CD4-positive, alpha-beta T cell treated with Interleukin-2 at 100 ng/mL for 4 hours (primary cell): ENCODE data around the gene POLR1A.
"Not testable (repeated sequence)": the region's sequence is repeated elsewhere in the genome, so short reads cannot be mapped to it uniquely, and the experiment has no call there.

ENCODE experiments used
- DNase-seq: peaks from one replicate; pipeline ENCODE4 v3.0.0-alpha.2; 2020; ENCODE audit warnings: low spot score

The POLR1A gene

GRCh38 chr2:85998071-85998991, 107.4 kb downstream of the POLR1A start:
- DNase-seq = no peak

DNA sequence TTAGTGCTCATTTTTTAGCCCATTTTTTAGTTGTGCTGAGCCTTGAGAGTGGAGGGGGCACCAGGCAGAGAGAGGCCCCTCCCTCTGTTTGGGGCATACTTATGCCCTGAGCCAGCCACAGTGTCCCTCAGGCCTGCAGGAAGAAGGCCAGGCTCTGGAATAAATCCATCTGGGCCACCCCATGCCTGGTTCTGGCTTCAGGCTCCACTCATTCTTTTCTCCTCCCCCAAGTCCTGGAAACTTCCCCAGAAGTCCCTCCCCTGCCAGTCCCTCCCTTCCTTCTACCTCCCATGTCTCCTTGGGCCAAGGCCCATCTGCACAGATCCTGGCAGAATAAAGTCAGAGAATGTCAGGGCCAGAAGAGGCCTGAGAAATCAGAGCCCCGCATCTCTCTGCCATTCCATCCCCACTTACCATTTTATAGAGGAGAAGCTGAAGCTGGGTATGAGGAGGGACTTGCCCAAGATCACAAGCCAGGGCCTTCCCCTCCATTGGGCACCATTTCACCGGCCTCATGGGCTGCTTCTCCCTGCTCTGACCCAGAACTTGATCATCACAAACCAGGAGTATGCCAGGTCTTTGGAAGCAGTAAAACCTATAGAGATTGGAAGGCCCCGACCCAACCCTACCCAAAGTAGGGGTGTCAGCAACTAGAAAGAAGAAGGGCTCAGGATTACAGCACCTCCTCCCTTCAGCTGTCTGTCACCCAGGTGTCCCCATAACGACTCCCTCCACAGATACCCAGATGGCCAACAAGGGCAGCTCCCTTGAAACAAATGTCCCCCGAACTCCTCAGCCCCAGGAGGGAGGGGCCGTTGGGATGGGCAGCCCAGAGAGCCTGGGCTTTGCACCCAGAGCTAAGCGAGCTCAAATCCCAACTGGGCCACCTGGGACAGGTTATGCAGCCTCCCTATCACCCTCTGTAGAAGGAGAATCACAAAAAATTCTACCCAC, 108.4 kb downstream of the POLR1A start:
- DNase-seq = no peak

DNA sequence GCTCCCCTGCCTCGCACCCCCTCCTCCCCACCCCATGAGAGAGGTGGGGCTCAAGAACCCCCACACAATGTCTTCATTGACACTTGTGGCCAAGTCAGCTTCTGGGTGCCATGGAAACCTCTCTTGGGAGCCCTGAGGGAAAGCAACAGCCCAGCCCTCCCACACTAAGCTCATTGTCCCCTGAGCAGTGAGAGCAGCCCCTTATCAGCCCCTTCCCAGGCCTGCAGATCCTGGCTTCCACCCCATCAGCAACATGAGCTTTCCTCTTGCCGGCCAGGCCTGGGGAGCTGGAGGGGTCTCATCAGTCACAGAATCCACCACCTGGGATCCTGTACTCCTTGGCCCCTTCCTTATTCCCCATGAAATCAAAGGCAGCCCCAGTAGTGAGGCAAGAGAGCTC, 109.1 kb downstream of the POLR1A start:
- DNase-seq = no peak

DNA sequence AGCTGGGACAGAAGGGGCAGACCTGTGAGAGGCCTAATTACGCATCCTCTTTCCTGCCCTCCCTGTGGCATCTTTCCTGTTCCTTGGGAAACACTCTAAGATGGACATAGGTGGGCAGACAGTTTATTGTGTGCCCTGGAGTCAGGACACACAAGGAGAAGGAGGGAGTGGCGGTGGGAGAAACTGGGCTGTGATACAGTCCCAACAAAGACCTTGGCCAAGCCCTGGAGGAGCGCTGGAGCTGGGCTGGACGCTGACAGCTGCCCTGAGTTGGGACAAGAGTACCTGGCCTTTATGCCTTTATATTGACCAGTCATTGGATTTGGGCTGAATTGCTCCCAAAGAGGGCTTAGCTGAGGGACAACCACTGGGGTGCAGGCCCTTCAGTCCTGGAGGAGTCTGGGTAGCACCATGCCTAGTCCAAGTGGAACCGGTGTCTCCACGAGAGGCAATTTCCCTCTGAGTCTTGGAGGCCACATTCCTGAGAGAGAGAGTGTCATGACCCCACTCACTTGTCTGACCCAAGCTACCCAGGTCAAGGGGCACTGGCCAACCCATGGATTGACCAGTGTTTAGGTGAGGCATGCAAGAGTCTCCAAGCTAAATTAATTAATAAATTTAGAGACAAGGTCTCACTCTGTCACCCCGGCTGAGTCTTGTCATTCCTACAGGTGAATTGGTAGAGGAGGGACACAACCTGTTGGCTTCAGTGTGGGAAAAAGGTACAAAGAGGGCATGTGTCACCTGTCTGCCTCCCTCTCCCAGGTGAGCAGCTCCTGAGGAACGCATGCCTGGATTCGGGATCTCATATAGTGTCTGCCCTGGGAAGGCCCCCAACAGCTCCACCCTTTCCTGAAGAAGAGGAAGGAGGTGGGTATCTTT, 109.8 kb downstream of the POLR1A start:
- DNase-seq = no peak

GRCh38 chr2:85994897-85995647, 110.6 kb downstream of the POLR1A start:
- DNase-seq = no peak

GRCh38 chr2:85994421-85994777, 111.3 kb downstream of the POLR1A start:
- DNase-seq = no peak

DNA sequence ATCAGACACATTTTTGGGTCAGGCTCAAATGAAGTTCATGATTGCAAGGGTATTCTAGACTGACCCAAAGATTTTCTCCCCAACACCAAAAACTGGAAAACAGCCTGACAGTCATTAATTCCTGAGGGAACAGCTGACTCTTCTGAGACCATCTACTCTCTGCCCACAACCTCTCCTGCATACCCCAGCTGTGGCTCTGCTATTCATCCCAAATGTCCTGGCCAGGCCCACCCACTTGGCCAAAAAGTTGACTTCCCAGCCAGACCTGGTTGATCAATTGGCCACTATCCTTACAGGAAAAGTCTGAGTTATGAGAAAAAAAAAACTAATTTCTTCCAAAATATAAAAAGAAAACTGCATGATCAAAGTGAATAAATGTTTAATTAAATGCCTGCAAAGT, 113.1 kb downstream of the POLR1A start:
- DNase-seq = no peak

- DNase-seq = not testable (repeated sequence)
These were observed 113.6 kb downstream of the POLR1A start for GRCh38 chr2:85992053-85992452.

DNA sequence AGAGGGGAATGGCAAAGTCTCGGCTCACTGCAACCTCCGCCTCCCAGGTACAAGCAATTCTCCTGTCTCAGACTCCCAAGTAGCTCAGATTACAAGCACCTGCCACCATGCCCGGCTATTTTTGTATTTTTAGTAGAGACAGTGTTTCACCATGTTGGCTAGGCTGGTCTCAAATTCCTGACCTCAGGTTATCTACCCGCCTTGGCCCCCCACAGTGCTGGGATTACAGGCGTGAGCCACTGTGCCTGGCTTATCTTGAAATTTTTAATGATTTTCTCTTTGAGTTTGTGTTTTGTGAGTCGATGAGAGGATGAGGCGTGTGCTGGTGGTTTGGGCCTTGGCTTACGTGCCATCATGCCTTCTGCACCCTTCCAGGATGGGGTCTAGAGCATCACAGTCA, 115.6 kb downstream of the POLR1A start:
- DNase-seq = no peak

DNA sequence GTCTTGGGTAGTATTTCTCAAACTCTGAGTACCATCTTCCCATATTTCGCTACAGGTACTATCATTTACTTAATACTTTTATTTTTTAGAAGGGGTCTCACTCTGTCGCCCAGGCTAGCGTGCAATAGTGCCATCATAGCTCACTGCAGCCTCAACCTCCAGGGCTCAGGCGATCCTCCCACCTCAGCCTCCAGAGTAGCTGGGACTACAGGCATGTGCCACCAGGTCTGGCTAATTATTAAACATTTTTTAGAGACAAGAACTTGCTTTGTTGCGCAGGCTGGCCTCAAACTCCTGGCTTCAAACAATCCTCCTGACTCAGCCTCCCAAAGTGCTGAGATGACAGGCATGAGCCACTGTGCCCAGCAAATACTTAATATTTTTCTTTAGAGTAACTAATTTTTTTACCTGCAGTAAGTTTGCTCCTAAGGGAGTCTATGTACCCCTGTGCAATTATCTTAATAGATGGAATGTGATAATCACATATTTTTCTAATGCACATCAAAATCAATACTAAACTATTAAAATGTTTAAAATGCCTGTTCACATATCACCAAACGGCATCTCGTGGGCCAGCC, 116.3 kb downstream of the POLR1A start:
- DNase-seq = no peak

- DNase-seq = no peak
These were observed 116.8 kb downstream of the POLR1A start for GRCh38 chr2:85988914-85989270.

GRCh38 chr2:85988175-85988913, 117.3 kb downstream of the POLR1A start:
- no peak for DNase-seq

DNA sequence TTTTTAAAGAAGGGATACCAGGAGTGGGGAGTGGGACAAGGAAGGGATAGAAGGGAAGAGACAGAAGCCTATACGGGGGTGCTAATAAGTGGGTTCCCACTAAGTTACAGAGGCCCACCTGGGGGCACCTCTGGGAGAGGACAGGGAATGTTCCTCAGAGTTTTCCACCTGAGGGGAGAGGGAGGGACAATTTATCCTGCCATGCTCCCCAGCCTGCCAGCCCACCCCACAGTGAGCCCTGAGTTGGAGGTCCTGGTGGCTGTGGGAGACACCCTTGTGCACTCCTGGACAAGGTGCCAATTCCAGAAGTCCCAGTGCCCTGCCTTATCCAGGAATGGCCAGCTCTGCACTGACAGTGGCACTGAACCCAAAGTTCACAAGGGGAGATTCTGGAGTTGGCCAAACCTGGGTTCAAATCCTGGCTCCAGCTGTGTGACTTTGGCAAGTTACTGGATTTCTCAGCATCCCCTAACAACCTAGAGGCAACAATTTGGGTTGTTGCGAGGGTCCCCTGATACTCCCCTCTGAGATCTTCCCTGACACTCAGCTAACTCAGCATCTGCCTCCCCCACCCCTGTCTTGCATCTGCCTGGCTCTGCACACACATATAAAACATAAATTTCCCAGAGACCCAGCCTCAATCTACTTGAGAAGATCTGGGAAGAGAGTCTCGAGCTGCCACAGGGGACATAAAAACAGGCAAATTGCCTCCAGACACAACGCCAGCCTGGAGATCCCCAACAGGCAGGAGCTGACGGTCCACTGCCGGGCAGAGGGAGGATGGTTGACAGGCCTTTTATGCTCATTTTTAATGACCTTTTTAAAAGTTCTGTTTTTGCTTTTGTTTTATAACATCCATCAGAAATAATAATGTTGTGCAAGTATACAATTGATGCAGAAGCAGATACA, 118.2 kb downstream of the POLR1A start:
- no peak for DNase-seq

DNA sequence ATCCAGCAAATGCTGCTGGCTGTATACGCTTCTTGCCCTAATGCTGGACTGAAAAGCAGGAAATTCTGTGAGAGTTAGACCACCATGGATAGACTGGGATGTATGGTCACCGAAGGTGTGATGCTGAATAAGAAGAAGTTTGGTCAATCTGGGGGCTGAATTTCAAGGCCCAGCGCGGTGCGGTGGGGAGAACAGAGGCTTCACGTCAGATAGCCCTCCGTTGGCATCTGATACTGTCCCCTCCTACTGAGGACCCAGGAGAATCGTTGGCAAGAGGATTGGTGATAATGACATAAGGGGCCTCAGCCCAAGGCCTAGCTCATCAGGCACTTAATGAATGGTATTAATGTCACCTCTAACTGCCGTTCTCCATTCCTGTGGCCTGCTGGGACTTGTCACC, 119.6 kb downstream of the POLR1A start:
- DNase-seq = no peak

GRCh38 chr2:85984788-85985187, 120.9 kb downstream of the POLR1A start:
- DNase-seq = no peak

DNA sequence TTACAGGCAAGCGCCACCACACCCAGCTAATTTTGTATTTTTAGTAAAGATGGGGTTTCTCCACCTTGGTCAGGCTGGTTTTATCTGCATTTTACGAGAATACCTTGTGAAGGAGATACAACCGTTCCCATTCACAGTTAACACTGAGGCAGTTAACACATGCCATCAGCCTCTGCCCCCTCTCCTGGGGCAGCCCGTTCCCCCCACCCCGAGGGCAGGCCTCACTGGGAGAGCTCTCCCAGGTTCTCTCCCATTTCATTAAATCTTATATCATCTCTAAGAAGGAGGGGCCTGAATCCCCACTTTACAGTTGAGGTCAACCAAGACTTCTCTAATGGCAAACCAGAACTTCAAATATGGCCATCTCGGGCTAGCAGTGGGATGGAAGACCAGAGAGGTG, 121.9 kb downstream of the POLR1A start:
- no peak for DNase-seq

GRCh38 chr2:85981579-85982247, 124.0 kb downstream of the POLR1A start:
- DNase-seq = no peak
